ENCODE measurements around the gene OLFM1. TPM values are rescaled to one million over a fixed set of nuclear protein-coding genes. Genes with fewer than 3 reads are reported as not detected.

Gene OLFM1
- total RNA-seq, 1 donor from 2014 or later = 2.8 TPM

GRCh38 chr9:135122316-135122715, 34.8 kb downstream of the OLFM1 start:
- no peak for TF ChIP-seq CTCF (IDR thresholded peaks at IDR 0.05)
- peaks cover 10% of the 10 kb centered on the region for H3K27me3 Mint-ChIP-seq (ENCODE audit: low read depth)
- no peak overlapping the region for H3K27ac Mint-ChIP-seq (ENCODE audit: unreplicated experiment)
- H3K4me1 Mint-ChIP-seq (ENCODE audit: low read depth) = no peaks in the 10 kb centered on the region
- DNase-seq (ENCODE audit: low spot score) = no peak
- H3K4me3 Mint-ChIP-seq (ENCODE audit: unreplicated experiment) = no peak overlapping the region
- H3K9me3 Mint-ChIP-seq (ENCODE audit: low read depth) = peaks cover 18% of the 10 kb centered on the region
- H3K36me3 Mint-ChIP-seq (ENCODE audit: low read depth) = no peaks in the 10 kb centered on the region

- H3K9me3 Mint-ChIP-seq (ENCODE audit: low read depth) = peaks cover 18% of the 10 kb centered on the region
Measured at GRCh38 chr9:135123126-135123772, 35.8 kb downstream of the OLFM1 start.

GRCh38 chr9:135123773-135124134, 36.3 kb downstream of the OLFM1 start:
- H3K27me3 Mint-ChIP-seq (ENCODE audit: low read depth) = peaks cover 18% of the 10 kb centered on the region

More at GRCh38 chr9:135123126-135123772, 35.8 kb downstream of the OLFM1 start:
- Mint-ChIP-seq H3K4me3 (ENCODE audit: unreplicated experiment) (no peak overlapping the region), H3K27me3 (ENCODE audit: low read depth) (peaks cover 15% of the 10 kb centered on the region), H3K36me3 (ENCODE audit: low read depth) (no peaks in the 10 kb centered on the region), H3K27ac (ENCODE audit: unreplicated experiment) (no peak overlapping the region), H3K4me1 (ENCODE audit: low read depth) (no peaks in the 10 kb centered on the region)
- no peak for TF ChIP-seq CTCF (IDR thresholded peaks at IDR 0.05)
- DNase-seq (ENCODE audit: low spot score) = no peak

GRCh38 chr9:135126451-135127187, 39.2 kb downstream of the OLFM1 start:
- H3K36me3 Mint-ChIP-seq (ENCODE audit: low read depth) = no peaks in the 10 kb centered on the region
- H3K27me3 Mint-ChIP-seq (ENCODE audit: low read depth) = peaks cover 18% of the 10 kb centered on the region
- no peaks in the 10 kb centered on the region for H3K4me1 Mint-ChIP-seq (ENCODE audit: low read depth)
- no peak overlapping the region for H3K4me3 Mint-ChIP-seq (ENCODE audit: unreplicated experiment)
- no peak for DNase-seq (ENCODE audit: low spot score)
- H3K27ac Mint-ChIP-seq (ENCODE audit: unreplicated experiment) = no peak overlapping the region
- no peak for TF ChIP-seq CTCF (IDR thresholded peaks at IDR 0.05)
- peaks cover 9% of the 10 kb centered on the region for H3K9me3 Mint-ChIP-seq (ENCODE audit: low read depth)

More at GRCh38 chr9:135123773-135124134, 36.3 kb downstream of the OLFM1 start:
- Mint-ChIP-seq H3K27ac (ENCODE audit: unreplicated experiment) (no peak overlapping the region), H3K36me3 (ENCODE audit: low read depth) (no peaks in the 10 kb centered on the region), H3K4me3 (ENCODE audit: unreplicated experiment) (no peak overlapping the region), H3K9me3 (ENCODE audit: low read depth) (peaks cover 18% of the 10 kb centered on the region), H3K4me1 (ENCODE audit: low read depth) (no peaks in the 10 kb centered on the region)
- no peak for DNase-seq (ENCODE audit: low spot score)
- no peak for TF ChIP-seq CTCF (IDR thresholded peaks at IDR 0.05)

GRCh38 chr9:135127718-135128670, 40.5 kb downstream of the OLFM1 start:
- Mint-ChIP-seq H3K27me3 (ENCODE audit: low read depth) (peaks cover 16% of the 10 kb centered on the region), H3K36me3 (ENCODE audit: low read depth) (no peaks in the 10 kb centered on the region), H3K4me1 (ENCODE audit: low read depth) (no peaks in the 10 kb centered on the region), H3K27ac (ENCODE audit: unreplicated experiment) (no peak overlapping the region), H3K4me3 (ENCODE audit: unreplicated experiment) (no peak overlapping the region), H3K9me3 (ENCODE audit: low read depth) (peaks cover 9% of the 10 kb centered on the region)
- DNase-seq (ENCODE audit: low spot score) = no peak
- no peak for TF ChIP-seq CTCF (IDR thresholded peaks at IDR 0.05)
